HG03378 (cell line): ENCODE measurements around the gene CNTNAP5.

Source experiments
- ATAC-seq: cut with Tn5 transposase; IDR thresholded peaks from one replicate; pipeline ENCODE4 v1.9.1; 2021; ENCODE audit warnings: mild to moderate bottlenecking, moderate library complexity; ENCODE audit not compliant: unreplicated experiment

CNTNAP5 gene

GRCh38 chr2:124586835-124587234 is 561.7 kb downstream of the CNTNAP5 start:
- no peak for ATAC-seq

- no peak for ATAC-seq
Observed at GRCh38 chr2:124589971-124590370, 564.9 kb downstream of the CNTNAP5 start.

GRCh38 chr2:124602759-124603158 is 577.7 kb downstream of the CNTNAP5 start:
- ATAC-seq = no peak

- ATAC-seq = no peak
Observed at GRCh38 chr2:124604940-124605339, 579.9 kb downstream of the CNTNAP5 start.

GRCh38 chr2:124607679-124608078 is 582.6 kb downstream of the CNTNAP5 start:
- no peak for ATAC-seq

GRCh38 chr2:124609667-124610066 is 584.6 kb downstream of the CNTNAP5 start:
- ATAC-seq = no peak

GRCh38 chr2:124610141-124610540 is 585.1 kb downstream of the CNTNAP5 start:
- ATAC-seq = no peak

- ATAC-seq = no peak
Observed at GRCh38 chr2:124610866-124611265, 585.8 kb downstream of the CNTNAP5 start.

- ATAC-seq = no peak
Observed at GRCh38 chr2:124623560-124623959, 598.5 kb downstream of the CNTNAP5 start.

GRCh38 chr2:124625561-124625960 is 600.5 kb downstream of the CNTNAP5 start:
- ATAC-seq = no peak

- no peak for ATAC-seq
Observed at GRCh38 chr2:124626993-124627392, 601.9 kb downstream of the CNTNAP5 start.

GRCh38 chr2:124633812-124634211 is 608.7 kb downstream of the CNTNAP5 start:
- no peak for ATAC-seq

GRCh38 chr2:124639524-124639923 is 614.4 kb downstream of the CNTNAP5 start:
- no peak for ATAC-seq

- no peak for ATAC-seq
Observed at GRCh38 chr2:124640221-124640750, 615.2 kb downstream of the CNTNAP5 start.

- ATAC-seq = no peak
Observed at GRCh38 chr2:124646166-124646815, 621.2 kb downstream of the CNTNAP5 start.

- no peak for ATAC-seq
Observed at GRCh38 chr2:124647245-124647644, 622.2 kb downstream of the CNTNAP5 start.

- no peak for ATAC-seq
Observed at GRCh38 chr2:124647663-124648062, 622.6 kb downstream of the CNTNAP5 start.

GRCh38 chr2:124649001-124649400 is 623.9 kb downstream of the CNTNAP5 start:
- ATAC-seq = no peak

- no peak for ATAC-seq
Observed at GRCh38 chr2:124652099-124652498, 627.0 kb downstream of the CNTNAP5 start.

- ATAC-seq = no peak
Observed at GRCh38 chr2:124658373-124658772, 633.3 kb downstream of the CNTNAP5 start.

- no peak for ATAC-seq
Observed at GRCh38 chr2:124661558-124661957, 636.5 kb downstream of the CNTNAP5 start.

GRCh38 chr2:124662946-124663644 is 638.0 kb downstream of the CNTNAP5 start:
- ATAC-seq = no peak
